ENCODE data around the gene PCMT1. TPM values are rescaled to one million over a fixed set of nuclear protein-coding genes. Genes with fewer than 3 reads are reported as not detected.
A peak's percentile ranks its signal among the peaks of the same experiment; 100 is the strongest.

PCMT1 gene
- total and polyA plus RNA-seq, 9 of the 15 experiments (the other 6 are each of a cell fraction or from before 2014, with no cell fraction given): 217 to 541 (median 327) TPM

GRCh38 chr6:149766156-149766769 lies 16.7 kb downstream of the PCMT1 start:
- Histone ChIP-seq H3K4me1 (replicated peaks in 1 of 2; ENCODE audit: control insufficient read depth in 2 of 2, insufficient read depth in 2 of 2, low read length in 2 of 2) (peaks cover 4 to 7% of the 10 kb centered on the region in 2 experiments; a peak in 4 of 5 replicates), H3K27me3 (ENCODE audit: control insufficient read depth in 2 of 2, insufficient read depth in 2 of 2, low read length in 2 of 2) (no peaks in the 10 kb centered on the region), H2AFZ (ENCODE audit: low read depth, low read length) (no peak overlapping the region), H4K20me1 (replicated peaks; ENCODE audit: control insufficient read depth, insufficient read depth, low read length) (no peaks in the 10 kb centered on the region; the same call in 1 of the 2 replicates), H3K9me1 (ENCODE audit: control insufficient read depth, insufficient read depth, low read length) (no peaks in the 10 kb centered on the region), H3K79me2 (ENCODE audit: control insufficient read depth, insufficient read depth, low read length) (peaks cover 78% of the 10 kb centered on the region), H3K4me2 (ENCODE audit: insufficient read depth, low read length) (no peak overlapping the region), H3K27ac (ENCODE audit: extremely low read depth, low read depth, low read length) (peak overlapping the region; percentile 46; the same call in 2 of the 3 replicates), H3K4me3 (no peak overlapping the region), H3K9me3 (replicated peaks; ENCODE audit: control insufficient read depth, insufficient read depth, low read depth, low read length) (peaks cover 13% of the 10 kb centered on the region), H3K36me3 (ENCODE audit: control insufficient read depth, insufficient read depth, low read length) (peaks cover 64% of the 10 kb centered on the region), H3K9ac (ENCODE audit: insufficient read depth in 1 of 2, low read depth in 2 of 2, low read length in 2 of 2) (no peak overlapping the region)
- WGBS (ENCODE audit: insufficient coverage, low coverage, missing lambda C conversion rate): 93% methylated on average over 3 of the region's 3 CpGs
- ChIA-PET CTCF (ENCODE audit: low intra/inter-chr PET ratio) (no interaction called here), POLR2A (interaction anchor here (1.0 kb wide), 1 partner anchor 15 kb away, joined by 3 read pairs; no protein-coding TSS in a partner anchor)
- in situ Hi-C loops (cut with MboI) (no loop called here), intact Hi-C loops (cut with micrococcal nuclease) (no loop called here)
- no peak for DNase-seq (ENCODE audit: extremely low read depth in 1 of 4, low spot score in 3 of 4)
- no peak for ATAC-seq
- BruUV-seq (replicated peaks): TSS peak; percentile 23
- FAIRE-seq: no peak
- peak; percentile 75; the same call in 1 of the 2 replicates for TF ChIP-seq TRIM28 (IDR thresholded peaks at IDR 0.05)
- no peak for TF ChIP-seq RBM17 (IDR thresholded peaks at IDR 0.05; ENCODE audit: borderline replicate concordance, low read depth, low read length)
- TF ChIP-seq ZNF316 (IDR thresholded peaks at IDR 0.05): no peak
- TF ChIP-seq ZC3H11A (IDR thresholded peaks at IDR 0.05; ENCODE audit: low read depth, low read length): no peak
- TF ChIP-seq CBX8 (IDR thresholded peaks at IDR 0.05; ENCODE audit: borderline replicate concordance, extremely low read depth, low read depth, low read length, poor library complexity, severe bottlenecking): no peak
- TF ChIP-seq PTTG1 (tag; IDR thresholded peaks at IDR 0.05; ENCODE audit: low read depth): no peak
- no peak for TF ChIP-seq SIN3A (IDR thresholded peaks at IDR 0.05; ENCODE audit: borderline replicate concordance in 2 of 2, control insufficient read depth in 1 of 2, low read depth in 2 of 2, low read length in 2 of 2)
- TF ChIP-seq ZBTB33 (CRISPR knock-in tag; IDR thresholded peaks at IDR 0.05): no peak
- TF ChIP-seq NKRF (IDR thresholded peaks at IDR 0.05; ENCODE audit: borderline replicate concordance): no peak
- no peak for TF ChIP-seq ASH1L (IDR thresholded peaks at IDR 0.05; ENCODE audit: borderline replicate concordance, low read depth, partially characterized antibody)
- peak; percentile 90 for TF ChIP-seq CHAMP1 (IDR thresholded peaks at IDR 0.05)
- peak in 1 of 2 experiments; percentile 97; a peak in 2 of 3 replicates for TF ChIP-seq CBX3 (IDR thresholded peaks at IDR 0.05; ENCODE audit: borderline replicate concordance in 1 of 2, low read length in 2 of 2)
- TF ChIP-seq CEBPB (tag; IDR thresholded peaks at IDR 0.05): 0 out of 2 replicates have a peak, but pooled peaks have one; percentile 15
- 0 out of 4 replicates have a peak, but pooled peaks of 1 of the 2 experiments have one; percentile 12 for TF ChIP-seq TRIM24 (IDR thresholded peaks at IDR 0.05)
- TF ChIP-seq NR4A1 (CRISPR knock-in tag; IDR thresholded peaks at IDR 0.05): no peak
- TF ChIP-seq NR4A1 (tag; IDR thresholded peaks at IDR 0.05): no peak
